ENCODE data around the gene RASSF4. TPM values are rescaled to one million over a fixed set of nuclear protein-coding genes. Genes with fewer than 3 reads are reported as not detected.

Gene RASSF4
- total RNA-seq, 1 donor from 2014 or later = 29.2 TPM

DNA sequence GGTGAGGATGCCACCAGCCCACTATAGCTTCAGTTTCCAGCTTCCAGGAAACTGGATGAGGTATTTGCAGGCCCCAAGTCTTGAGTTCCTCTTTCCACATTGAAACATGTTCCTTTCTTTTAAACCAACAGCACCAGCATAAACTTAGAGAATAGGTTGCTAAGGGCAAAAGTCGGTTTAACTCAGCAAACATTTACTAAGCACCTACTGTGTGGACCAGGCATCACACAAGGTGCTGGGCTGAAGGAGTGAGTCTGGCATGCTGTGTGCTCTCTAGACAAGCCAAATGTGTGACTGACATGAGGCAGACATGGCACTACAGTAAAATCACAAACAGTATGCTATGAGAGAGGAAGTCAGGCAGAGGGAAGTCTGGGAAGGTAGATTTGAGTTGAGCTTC lies 11.0 kb upstream of the RASSF4 start:
- TF ChIP-seq POLR2A (IDR thresholded peaks at IDR 0.05) (no peak), POLR2AphosphoS5 (IDR thresholded peaks at IDR 0.05; ENCODE audit: insufficient read depth in 1 of 2, low read depth in 1 of 2) (no peak)
- TF ChIP-seq, protein P1, sequence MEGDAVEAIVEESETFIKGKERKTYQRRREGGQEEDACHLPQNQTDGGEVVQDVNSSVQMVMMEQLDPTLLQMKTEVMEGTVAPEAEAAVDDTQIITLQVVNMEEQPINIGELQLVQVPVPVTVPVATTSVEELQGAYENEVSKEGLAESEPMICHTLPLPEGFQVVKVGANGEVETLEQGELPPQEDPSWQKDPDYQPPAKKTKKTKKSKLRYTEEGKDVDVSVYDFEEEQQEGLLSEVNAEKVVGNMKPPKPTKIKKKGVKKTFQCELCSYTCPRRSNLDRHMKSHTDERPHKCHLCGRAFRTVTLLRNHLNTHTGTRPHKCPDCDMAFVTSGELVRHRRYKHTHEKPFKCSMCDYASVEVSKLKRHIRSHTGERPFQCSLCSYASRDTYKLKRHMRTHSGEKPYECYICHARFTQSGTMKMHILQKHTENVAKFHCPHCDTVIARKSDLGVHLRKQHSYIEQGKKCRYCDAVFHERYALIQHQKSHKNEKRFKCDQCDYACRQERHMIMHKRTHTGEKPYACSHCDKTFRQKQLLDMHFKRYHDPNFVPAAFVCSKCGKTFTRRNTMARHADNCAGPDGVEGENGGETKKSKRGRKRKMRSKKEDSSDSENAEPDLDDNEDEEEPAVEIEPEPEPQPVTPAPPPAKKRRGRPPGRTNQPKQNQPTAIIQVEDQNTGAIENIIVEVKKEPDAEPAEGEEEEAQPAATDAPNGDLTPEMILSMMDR (IDR thresholded peaks at IDR 0.05) = no peak
- Histone ChIP-seq H3K4me1 (peaks cover 4% of the 10 kb centered on the region), H3K9me3 (no peaks in the 10 kb centered on the region), H3K4me3 (no peak overlapping the region), H3K27me3 (no peaks in the 10 kb centered on the region), H3K36me3 (no peaks in the 10 kb centered on the region), H3K27ac (no peak overlapping the region)
- peak in 1 of 2 donors; percentile 67 for DNase-seq (ENCODE audit: extremely low spot score in 2 of 2)
- intact Hi-C loops (cut with DNase I) = no loop called here

DNA sequence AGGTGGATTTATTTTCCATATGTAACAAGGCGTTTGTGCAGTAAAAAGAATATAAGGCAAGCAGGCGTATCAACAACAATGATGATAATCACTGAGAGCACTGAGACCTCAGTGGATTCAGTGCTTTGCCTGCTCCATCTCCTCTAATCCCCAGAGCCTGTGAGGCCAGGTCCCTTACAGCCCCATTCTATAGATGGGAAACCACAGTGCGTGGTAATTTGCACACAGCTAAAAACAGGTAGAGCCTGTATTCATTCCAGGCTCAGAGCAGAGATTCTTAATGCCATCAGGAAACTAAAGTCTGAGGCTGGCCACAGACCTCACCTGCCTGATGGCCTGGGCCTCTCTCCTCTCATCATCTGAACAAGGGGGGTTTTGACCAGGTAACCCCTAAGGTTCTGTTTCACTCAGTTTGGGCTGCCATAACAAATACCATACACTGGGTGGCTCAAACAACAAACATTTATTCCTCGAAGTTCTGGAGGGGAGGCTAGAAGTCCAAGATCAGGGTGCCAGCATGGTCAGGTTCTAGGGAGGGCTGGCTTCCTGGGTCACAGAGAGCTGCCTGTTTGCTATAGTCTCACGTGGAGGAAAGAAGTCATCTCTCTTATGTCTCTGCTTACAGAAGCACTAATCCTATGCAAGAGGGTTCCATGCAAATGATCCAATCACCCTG lies 10.3 kb upstream of the RASSF4 start:
- no peak overlapping the region for H3K4me3 ChIP-seq
- no peaks in the 10 kb centered on the region for H3K36me3 ChIP-seq
- no peaks in the 10 kb centered on the region for H3K27me3 ChIP-seq
- TF ChIP-seq POLR2AphosphoS5 (IDR thresholded peaks at IDR 0.05; ENCODE audit: insufficient read depth in 1 of 2, low read depth in 1 of 2) (no peak), POLR2A (IDR thresholded peaks at IDR 0.05) (no peak)
- TF ChIP-seq, protein P1 (IDR thresholded peaks at IDR 0.05) = no peak
- no peaks in the 10 kb centered on the region for H3K9me3 ChIP-seq
- no peak overlapping the region for H3K27ac ChIP-seq
- intact Hi-C loops (cut with DNase I) = no loop called here
- peak in 1 of 2 donors; percentile 42 for DNase-seq (ENCODE audit: extremely low spot score in 2 of 2)
- H3K4me1 ChIP-seq = peaks cover 4% of the 10 kb centered on the region

DNA sequence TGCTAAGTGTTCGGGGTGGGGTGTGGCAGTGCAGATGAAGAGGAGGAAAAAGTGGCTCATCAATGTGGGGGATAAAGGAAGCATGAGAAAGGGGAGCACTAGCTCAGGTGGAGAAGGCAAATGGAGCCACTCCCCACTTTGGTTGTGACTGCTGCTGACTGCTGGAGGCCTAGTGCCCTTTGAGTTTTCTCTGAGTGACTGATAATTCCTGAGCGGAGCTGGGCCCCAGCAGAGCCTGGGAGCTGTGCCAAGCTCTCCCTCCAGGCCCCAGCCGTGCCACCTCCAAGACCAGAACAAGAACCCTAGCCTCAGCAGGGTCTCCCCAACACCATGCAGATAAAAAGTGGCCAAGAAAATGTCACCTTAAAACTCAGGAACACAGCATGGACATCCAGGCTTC lies 9.7 kb upstream of the RASSF4 start:
- Histone ChIP-seq H3K27ac (no peak overlapping the region), H3K36me3 (no peaks in the 10 kb centered on the region), H3K4me1 (peaks cover 4% of the 10 kb centered on the region), H3K9me3 (no peaks in the 10 kb centered on the region), H3K4me3 (no peak overlapping the region), H3K27me3 (no peaks in the 10 kb centered on the region)
- TF ChIP-seq POLR2A (IDR thresholded peaks at IDR 0.05) (no peak), POLR2AphosphoS5 (IDR thresholded peaks at IDR 0.05; ENCODE audit: insufficient read depth in 1 of 2, low read depth in 1 of 2) (no peak)
- TF ChIP-seq, protein P1 (IDR thresholded peaks at IDR 0.05) = no peak
- DNase-seq (ENCODE audit: extremely low spot score in 2 of 2) = peak in 1 of 2 donors; percentile 18
- intact Hi-C loops (cut with DNase I) = no loop called here

DNA sequence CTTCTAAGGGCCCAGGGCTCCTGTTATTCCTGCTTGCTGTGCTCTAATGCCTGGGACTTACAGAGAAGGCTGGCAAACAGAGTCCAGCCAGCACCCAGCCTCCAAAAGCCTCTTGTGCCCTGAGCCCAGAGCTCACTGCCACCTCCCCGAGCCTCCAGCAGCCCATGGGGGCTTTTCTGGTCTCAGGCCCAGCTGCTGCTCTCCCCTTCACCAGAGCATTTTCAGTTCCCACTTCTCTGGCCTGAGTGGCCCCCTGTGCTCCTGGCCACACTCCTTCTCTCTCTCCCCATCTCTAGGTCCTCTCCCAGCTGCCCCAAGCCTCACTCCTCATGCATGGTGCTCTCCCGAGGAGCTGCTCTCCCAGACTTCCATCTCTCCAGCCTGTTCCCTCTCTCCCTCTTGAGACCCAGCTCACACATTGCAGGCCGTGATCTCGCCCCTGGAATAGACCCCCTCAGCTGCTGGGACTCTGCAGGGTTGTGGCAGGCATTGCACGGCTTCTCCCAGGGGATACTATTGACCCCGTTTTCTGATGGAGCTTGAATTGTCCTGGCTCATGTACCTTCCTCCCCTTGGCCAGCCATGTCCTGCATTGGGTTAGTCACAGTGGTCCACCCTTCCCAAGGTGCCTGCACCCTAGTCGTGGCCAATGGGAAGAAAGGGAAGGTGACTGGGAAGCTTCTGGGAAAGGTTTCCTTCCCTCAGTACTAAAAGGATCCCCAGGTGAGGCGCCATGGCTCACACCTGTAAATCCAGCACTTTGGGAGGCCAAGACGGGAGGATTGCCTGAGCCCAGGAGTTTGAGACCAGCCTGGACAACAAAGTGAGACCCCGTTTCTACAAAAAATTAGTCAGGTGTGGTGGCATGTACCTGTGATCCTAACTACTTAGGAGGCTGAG lies 9.0 kb upstream of the RASSF4 start:
- no peaks in the 10 kb centered on the region for H3K27me3 ChIP-seq
- TF ChIP-seq POLR2A (IDR thresholded peaks at IDR 0.05) (no peak), POLR2AphosphoS5 (IDR thresholded peaks at IDR 0.05; ENCODE audit: insufficient read depth in 1 of 2, low read depth in 1 of 2) (no peak)
- TF ChIP-seq, protein P1 (IDR thresholded peaks at IDR 0.05) = no peak
- intact Hi-C loops (cut with DNase I) = no loop called here
- DNase-seq (ENCODE audit: extremely low spot score in 2 of 2) = peak in 1 of 2 donors; percentile 65
- no peak overlapping the region for H3K4me3 ChIP-seq
- H3K4me1 ChIP-seq = peaks cover 7% of the 10 kb centered on the region
- H3K36me3 ChIP-seq = no peaks in the 10 kb centered on the region
- H3K27ac ChIP-seq = no peak overlapping the region
- H3K9me3 ChIP-seq = no peaks in the 10 kb centered on the region
